Brain microvascular endothelial cell (primary cell): ENCODE data around the gene DGCR2.

Experiments
- DNase-seq: peaks from one replicate; pipeline ENCODE4 v3.0.0-alpha.2; 2020
- H3K27ac ChIP-seq: fragments of 250-450 bp; sonication (Bioruptor Pico); 2 replicates; pipeline ENCODE4 v1.5.1; 2020; ENCODE audit warnings: mild to moderate bottlenecking, moderate library complexity
- H3K27me3 ChIP-seq: fragments of 250-450 bp; sonication (Bioruptor Pico); replicated peaks from 2 replicates; pipeline ENCODE4 v1.5.1; 2020; ENCODE audit warnings: mild to moderate bottlenecking
- H3K36me3 ChIP-seq: fragments of 250-450 bp; sonication (Bioruptor Pico); replicated peaks from 2 replicates; pipeline ENCODE4 v1.5.1; 2020; ENCODE audit warnings: mild to moderate bottlenecking
- H3K4me3 ChIP-seq: 2 replicates; pipeline ENCODE4 v1.5.1; 2011; ENCODE audit warnings: low read depth, mild to moderate bottlenecking, control low read depth, low read length, moderate library complexity
- in situ Hi-C: cut with HindIII; loops from 2 replicates; pipeline ENCODE4 v1.10.0; 2017; ENCODE audit warnings: low sequenced_read_pairs, low pct_ligation_motif_present
- TF ChIP-seq, protein P1 (sequence below): IDR thresholded peaks from 2 replicates; pipeline ENCODE4 v1.5.1; 2011; ENCODE audit warnings: low read depth, mild to moderate bottlenecking, moderate library complexity, low read length, control low read depth, inconsistent platforms; ENCODE audit errors: missing control alignments

The DGCR2 gene

DNA sequence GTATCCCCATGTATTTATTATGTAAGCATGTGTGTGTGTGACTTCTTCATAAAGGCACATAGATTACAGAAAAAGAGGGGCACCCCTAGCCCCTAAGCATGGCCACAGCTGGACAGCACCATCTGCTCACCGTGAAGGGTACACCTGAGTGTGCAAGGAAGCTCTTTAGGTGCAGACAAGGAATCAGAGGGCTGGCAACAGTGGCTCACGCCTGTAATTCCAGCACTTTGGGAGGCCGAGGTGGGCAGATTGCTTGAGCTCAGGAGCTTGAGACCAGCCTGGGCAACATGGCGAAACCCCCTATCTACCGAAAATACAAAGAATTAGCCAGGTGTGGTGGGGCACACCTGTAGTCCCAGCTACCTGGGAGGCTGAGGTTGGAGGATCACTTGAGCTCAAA lies 56.3 kb downstream of the DGCR2 start:
- TF ChIP-seq, protein P1, sequence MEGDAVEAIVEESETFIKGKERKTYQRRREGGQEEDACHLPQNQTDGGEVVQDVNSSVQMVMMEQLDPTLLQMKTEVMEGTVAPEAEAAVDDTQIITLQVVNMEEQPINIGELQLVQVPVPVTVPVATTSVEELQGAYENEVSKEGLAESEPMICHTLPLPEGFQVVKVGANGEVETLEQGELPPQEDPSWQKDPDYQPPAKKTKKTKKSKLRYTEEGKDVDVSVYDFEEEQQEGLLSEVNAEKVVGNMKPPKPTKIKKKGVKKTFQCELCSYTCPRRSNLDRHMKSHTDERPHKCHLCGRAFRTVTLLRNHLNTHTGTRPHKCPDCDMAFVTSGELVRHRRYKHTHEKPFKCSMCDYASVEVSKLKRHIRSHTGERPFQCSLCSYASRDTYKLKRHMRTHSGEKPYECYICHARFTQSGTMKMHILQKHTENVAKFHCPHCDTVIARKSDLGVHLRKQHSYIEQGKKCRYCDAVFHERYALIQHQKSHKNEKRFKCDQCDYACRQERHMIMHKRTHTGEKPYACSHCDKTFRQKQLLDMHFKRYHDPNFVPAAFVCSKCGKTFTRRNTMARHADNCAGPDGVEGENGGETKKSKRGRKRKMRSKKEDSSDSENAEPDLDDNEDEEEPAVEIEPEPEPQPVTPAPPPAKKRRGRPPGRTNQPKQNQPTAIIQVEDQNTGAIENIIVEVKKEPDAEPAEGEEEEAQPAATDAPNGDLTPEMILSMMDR, result no peak
- peaks cover 21% of the 10 kb centered on the region for H3K36me3 ChIP-seq
- DNase-seq, result no peak
- H3K27ac ChIP-seq, result no peak overlapping the region
- H3K27me3 ChIP-seq, result no peaks in the 10 kb centered on the region
- H3K4me3 ChIP-seq, result no peak overlapping the region
- in situ Hi-C loops, result no loop called here

DNA sequence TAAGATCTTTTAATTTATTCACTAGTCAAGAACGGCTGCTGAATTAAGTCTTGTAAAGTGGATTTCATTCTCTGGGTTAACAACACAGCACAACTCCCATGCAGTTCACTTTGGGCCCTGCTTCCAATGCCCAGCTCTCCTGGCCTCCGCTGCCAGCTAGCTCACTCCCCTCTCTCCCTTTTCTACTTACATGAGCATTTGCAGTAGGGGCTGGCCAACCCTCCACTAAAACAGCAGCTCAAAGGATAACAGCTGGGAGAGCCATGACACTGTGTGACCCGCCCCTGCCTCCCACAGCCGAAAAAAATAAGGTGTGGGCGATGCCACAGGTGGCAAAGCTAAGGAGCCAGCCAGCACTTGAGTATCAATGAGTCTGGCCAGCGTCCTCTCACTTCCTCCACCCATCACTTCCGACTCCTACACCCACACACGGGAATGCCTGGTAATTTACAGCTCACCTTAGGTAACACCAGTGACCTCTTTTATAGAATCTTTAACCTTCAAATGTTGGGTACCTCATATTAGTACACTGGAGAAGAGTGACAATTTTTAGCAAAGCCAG lies 56.8 kb downstream of the DGCR2 start:
- TF ChIP-seq, protein P1, result no peak
- Histone ChIP-seq H3K27me3 (no peaks in the 10 kb centered on the region), H3K27ac (no peak overlapping the region), H3K36me3 (peaks cover 21% of the 10 kb centered on the region), H3K4me3 (no peak overlapping the region)
- DNase-seq, result no peak
- in situ Hi-C loops, result no loop called here

DNA sequence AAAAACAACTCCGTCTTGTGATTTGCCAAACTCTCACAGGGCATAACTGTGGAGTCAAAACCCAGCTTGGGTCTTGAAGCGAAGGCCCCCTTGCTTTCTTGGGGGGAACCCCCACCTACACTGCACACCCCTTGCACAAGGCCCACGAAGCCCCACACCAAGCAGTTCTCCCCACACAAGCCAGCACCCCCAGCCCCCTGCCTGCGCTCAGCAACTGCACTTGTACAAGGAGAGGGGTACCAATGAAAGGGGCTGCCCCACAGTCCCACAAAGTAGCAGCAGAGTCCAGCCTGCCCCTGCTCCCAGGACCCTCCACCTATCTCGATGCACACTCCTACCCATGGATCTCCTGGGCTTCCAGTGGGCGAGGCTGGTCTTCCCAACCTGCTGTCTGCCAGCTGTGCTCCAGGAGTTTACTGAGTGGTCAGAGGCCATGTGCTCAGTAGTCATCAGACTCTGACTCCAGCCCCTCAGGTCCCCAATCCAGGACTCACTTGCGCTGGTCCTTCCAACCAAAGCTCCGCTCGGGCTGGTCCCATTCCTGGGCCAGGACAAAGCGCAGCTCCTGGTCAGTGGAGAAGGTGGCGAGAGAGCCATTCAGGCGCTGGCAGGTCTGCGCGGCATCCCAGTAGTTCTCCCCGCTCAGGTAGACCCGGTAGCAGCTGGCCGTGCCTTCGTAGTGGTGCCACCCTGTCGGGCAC lies 57.7 kb downstream of the DGCR2 start:
- peaks cover 20% of the 10 kb centered on the region for H3K36me3 ChIP-seq
- H3K27ac ChIP-seq, result no peak overlapping the region
- no peaks in the 10 kb centered on the region for H3K27me3 ChIP-seq
- TF ChIP-seq, protein P1, result no peak
- in situ Hi-C loops, result no loop called here
- H3K4me3 ChIP-seq, result no peak overlapping the region
- DNase-seq, result no peak

DNA sequence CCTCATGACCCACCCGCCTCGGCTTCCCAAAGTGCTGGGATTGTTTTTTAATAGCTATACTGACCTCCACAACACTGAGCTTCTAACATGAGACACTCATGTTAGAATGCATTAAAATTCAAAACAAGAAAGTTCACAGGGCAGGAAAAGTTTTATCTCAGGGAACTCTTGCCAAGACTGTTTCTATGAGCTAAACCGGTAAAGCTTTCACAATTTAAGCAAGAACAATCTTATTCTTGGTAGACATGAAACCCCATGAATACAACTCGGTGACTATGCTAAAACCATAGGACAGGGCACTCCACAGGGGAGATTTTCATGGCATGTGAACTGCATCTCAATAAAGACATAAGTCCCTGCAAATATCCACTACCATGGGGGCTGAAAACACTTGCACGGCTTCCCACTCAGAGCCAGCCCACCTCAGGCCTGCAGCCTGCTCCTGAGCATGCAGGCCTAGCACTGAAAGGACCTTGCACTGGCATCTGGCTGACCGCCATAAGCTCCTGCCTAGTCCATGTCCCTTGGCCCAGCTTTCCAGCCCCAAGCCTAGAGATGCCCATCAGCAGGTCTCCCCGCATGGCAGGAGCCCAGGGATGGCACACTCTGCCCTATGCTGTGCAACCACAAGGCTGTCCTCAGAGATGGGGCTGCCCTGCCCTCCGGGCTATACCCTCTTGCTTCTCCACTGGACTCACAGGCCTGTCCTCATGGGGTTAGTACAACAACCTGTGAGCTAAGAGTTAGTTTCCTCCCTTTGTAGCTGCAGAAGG lies 58.4 kb downstream of the DGCR2 start:
- peaks cover 25% of the 10 kb centered on the region for H3K36me3 ChIP-seq
- H3K4me3 ChIP-seq, result no peak overlapping the region
- DNase-seq, result no peak
- TF ChIP-seq, protein P1, result no peak
- no peak overlapping the region for H3K27ac ChIP-seq
- in situ Hi-C loops, result no loop called here
- no peaks in the 10 kb centered on the region for H3K27me3 ChIP-seq

DNA sequence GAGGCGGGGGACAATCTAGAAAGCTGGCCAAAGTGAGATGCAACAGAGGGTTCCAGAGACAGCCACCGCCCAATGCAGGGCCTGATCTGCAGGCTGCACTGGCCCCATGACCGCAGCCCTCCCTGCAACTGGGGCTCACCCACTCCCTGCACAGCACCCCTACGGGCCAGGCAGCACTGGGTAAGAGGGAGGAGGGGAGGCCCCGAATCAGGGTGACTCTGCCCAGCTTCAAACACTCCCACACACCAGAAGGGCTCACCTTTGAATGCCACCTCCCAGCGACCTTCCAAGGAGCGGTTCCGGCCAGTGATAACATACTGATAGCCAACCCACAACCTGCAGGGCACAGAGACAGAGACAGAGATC lies 59.3 kb downstream of the DGCR2 start:
- H3K4me3 ChIP-seq, result no peak overlapping the region
- no peaks in the 10 kb centered on the region for H3K27me3 ChIP-seq
- H3K27ac ChIP-seq, result no peak overlapping the region
- TF ChIP-seq, protein P1, result no peak
- H3K36me3 ChIP-seq, result peaks cover 25% of the 10 kb centered on the region
- in situ Hi-C loops, result no loop called here
- DNase-seq, result no peak
